ENCODE results near the gene UBE2E2. TPM values are rescaled to one million over a fixed set of nuclear protein-coding genes. Genes with fewer than 3 reads are reported as not detected.

Gene UBE2E2
- total RNA-seq, 1 donor from 2014 or later = 34.0 TPM

DNA sequence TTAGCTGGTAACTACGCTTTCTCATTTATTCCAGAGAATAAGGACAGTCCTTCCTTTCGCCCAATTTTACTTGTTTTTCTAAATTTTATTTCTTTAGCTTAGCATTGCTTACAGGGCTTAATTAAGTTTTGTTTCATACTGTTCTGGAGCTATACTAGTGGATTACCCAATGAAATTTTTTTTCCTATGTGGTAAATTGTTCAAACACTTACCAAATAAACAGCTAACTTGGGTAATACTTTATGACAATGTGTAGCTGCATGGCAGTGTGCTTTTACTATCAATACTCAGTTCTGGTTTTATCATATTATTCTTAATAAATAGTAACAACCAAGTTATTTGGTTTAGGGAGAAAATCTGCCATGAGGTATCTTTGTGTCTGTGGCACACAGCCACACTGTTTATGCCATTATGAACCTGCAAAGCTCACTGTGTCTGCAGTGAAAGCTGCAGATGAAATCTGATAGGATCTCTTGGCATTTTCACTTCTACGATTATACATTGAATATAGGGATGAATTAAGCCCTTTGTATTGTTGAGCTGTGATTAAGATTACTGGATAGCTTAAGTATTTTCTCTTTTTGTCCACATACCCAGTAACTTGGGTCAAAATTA is 37.2 kb downstream of the UBE2E2 start:
- DNase-seq (ENCODE audit: low read depth) = no peak

GRCh38 chr3:23241256-23241655 is 38.1 kb downstream of the UBE2E2 start:
- no peak for DNase-seq (ENCODE audit: low read depth)

- no peak for DNase-seq (ENCODE audit: low read depth)
These were observed 39.0 kb downstream of the UBE2E2 start for GRCh38 chr3:23242106-23242505.

- no peak for DNase-seq (ENCODE audit: low read depth)
These were observed 41.4 kb downstream of the UBE2E2 start for GRCh38 chr3:23244324-23245041.

DNA sequence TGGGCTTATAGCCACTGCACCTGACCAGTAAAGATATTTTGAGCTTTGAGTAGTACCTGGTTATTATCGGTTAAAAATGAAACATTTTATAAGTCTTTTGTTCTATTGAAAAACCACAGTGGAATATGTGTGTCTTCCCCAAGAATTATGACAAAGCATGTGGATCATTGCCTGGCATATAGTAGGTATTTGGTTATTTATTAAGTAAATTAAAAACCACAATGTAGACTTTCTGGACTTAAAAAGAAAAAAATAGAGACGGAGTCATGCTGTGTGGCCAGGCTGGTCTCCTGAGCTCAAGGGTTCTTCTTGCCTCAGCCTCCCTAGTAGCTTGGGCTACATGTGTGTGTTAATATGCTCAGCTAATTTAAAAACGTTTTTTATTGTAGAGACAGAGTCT is 43.5 kb downstream of the UBE2E2 start:
- peak; percentile 89 for DNase-seq (ENCODE audit: low read depth)

DNA sequence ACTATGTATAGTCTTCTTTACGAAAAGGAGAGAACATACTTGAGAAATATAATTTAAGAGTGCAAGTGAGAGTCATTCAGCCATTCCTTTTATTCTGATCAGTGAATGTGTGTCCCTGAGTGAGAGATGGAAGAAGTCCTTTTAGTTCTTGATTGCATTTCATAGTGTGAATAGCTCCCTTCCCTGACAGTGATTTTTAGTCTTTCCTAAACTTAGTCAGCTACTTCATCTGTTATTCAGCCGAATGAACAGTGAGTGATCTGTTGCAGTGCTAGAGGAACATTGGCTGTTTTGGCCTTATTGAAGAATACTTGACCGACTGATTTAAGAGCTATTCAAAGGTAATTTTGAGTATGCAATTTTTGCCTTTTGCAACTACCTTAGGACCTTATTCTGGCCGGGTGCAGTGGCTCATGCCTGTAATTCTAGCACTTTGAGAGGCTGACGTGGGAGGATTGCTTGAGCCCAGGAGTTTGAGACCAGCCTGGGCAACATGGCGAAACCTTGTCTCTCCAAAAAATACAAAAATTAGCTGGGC is 45.5 kb downstream of the UBE2E2 start:
- DNase-seq (ENCODE audit: low read depth) = no peak

DNA sequence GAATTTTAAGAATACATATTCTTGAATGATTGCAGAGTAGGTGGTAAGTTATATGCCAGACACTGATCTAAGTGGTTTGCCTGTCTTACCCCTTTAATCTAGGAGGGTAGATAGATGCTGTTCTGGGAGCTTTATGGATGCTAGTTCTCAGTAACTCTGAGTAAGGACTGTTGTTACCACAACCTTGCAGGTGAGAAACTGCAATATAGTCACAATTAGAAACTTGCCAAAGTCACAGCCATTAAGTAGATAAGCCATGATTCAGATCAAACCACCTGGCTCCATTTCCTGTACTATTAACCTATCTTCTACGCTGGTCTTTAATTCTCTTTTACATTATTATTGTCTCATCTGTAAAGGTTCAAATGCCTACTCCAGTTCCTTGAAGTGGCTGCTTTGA is 46.8 kb downstream of the UBE2E2 start:
- no peak for DNase-seq (ENCODE audit: low read depth)

- DNase-seq (ENCODE audit: low read depth) = no peak
These were observed 49.0 kb downstream of the UBE2E2 start for GRCh38 chr3:23252122-23252521.

GRCh38 chr3:23253214-23253613 is 50.1 kb downstream of the UBE2E2 start:
- DNase-seq (ENCODE audit: low read depth) = no peak

DNA sequence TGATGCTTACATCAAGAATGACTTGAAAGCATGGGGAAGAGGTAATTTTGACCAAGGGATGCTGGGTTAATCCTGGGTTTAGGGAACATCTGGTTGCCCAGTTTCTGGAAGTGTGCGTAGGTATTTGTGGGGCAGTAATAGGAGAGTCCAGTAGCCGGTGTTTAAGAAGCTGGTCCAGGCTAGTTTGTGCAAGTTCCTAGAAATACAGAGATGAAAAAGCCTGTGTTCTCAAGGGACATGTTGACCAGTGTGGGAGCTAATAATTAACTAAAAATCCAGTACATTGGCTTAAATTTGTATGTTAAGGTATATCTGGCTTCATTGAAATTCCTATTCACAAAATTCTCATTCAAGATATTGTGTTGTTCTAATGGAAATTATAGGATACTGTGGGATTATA is 51.2 kb downstream of the UBE2E2 start:
- DNase-seq (ENCODE audit: low read depth) = peak; percentile 82

- no peak for DNase-seq (ENCODE audit: low read depth)
These were observed 51.7 kb downstream of the UBE2E2 start for GRCh38 chr3:23254835-23255234.

GRCh38 chr3:23256741-23257435 is 53.8 kb downstream of the UBE2E2 start:
- no peak for DNase-seq (ENCODE audit: low read depth)

DNA sequence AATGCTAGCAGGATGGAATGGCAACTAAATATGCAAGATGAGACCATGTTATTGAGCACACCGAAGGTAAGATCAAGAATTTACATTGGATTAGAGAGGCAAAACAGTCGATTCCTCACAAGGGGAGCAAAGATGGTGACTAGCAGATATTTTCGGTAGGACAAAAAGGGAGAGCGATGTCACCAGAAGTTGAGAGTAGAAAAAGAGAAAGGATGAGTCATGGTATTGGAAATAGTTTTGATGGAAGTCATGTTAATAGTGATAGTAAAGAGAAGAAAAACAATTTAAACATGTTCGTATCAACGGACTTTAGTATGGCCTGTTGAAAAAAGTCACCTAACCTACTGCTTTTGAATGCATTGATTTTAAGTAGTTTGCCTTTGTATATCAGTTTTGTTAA is 55.0 kb downstream of the UBE2E2 start:
- no peak for DNase-seq (ENCODE audit: low read depth)

DNA sequence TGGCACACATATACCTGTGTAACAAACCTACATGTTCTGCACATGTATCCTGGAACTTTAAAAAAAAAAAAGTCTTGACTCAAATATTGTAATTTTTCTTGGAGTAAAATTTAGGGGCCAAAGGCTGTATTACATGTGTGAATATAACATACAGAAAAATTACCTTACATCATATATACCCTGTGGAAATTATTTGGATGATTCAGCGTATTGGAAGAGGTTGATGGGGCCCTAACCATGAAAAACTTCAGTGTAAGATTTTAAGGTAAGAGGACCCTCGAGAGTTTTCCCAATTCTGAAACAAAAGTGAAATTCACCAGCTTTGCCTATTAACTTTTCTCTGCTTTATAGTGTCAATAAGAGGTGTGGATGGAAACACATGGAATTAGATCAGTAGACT is 56.4 kb downstream of the UBE2E2 start:
- no peak for DNase-seq (ENCODE audit: low read depth)

DNA sequence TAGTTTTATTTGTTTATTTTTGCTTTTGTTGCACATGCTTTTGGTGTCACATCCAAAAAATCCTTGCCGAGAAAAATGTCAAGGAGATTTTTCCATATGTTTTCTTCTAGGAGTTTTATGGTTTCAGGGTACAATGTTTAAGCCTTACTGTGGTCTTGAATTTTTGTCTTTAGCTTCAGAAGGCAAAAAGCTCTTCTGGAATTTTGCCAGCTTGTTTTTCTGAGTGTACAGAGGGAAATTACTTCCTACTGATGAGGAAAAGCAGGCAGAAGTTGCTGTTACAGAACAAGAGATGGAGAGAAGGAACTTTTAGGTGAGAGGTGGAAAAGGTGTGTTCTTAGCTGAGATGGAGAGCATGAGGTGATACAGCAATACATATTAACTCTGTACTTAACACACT is 59.6 kb downstream of the UBE2E2 start:
- DNase-seq (ENCODE audit: low read depth) = no peak

GRCh38 chr3:23263796-23264195 is 60.7 kb downstream of the UBE2E2 start:
- no peak for DNase-seq (ENCODE audit: low read depth)

DNA sequence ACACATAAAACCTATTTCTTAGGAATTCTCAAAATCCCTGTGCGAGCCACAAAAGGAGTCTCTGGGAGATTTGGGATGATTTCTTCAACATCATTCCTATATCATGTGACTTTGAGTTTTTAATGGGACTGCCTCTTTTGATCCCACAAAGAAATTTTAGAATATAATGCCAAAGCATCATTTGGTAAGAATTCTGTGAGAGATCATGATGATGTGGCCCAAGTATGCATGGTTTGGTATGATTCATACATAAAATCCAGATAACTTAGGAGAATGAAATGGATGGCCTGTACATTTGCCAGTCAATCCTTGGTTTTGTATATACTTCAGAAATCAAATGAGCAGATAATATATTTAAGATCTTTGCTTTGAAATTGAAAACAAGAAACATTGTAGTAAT is 61.3 kb downstream of the UBE2E2 start:
- no peak for DNase-seq (ENCODE audit: low read depth)

- DNase-seq (ENCODE audit: low read depth) = no peak
These were observed 67.3 kb downstream of the UBE2E2 start for GRCh38 chr3:23270423-23270822.

GRCh38 chr3:23271876-23272741 is 69.0 kb downstream of the UBE2E2 start:
- no peak for DNase-seq (ENCODE audit: low read depth)

DNA sequence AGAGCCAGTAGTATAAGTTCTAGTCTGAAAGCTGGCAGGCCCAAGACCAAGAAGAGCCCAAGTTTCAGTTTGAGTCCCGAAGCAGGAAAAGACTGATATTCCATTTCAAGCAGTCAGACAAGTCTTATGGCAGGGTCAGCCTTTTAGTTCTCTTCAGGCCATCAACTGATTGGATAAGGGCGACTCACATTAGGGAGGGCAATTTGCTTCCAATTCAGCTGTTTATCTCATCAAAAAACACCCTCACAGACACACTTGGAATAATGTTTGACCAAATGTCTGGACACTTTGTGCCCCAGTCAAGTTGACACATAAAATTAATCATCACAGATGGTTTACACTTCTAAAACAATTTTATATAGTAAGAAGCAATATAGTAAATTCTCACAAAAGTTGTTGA is 69.7 kb downstream of the UBE2E2 start:
- DNase-seq (ENCODE audit: low read depth) = no peak

GRCh38 chr3:23275061-23275460 is 71.9 kb downstream of the UBE2E2 start:
- no peak for DNase-seq (ENCODE audit: low read depth)

DNA sequence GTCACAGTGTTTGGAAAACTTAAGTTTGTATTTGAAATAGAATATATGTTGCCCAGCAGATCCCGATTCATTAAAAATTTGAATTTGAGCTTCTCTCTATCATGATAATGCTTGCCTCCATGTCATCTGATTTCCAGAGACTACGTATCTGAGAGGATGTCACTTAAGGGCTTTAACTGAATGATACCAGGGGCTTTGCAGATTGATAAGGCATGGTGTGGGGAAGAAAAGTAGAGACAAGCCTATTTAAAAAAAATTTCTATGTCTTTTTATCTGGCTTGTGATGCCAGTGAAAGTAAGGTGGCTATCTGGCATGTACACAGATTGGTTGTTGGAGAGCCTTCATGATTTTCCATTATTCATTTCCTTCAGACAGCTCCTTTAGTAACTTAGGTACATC is 72.7 kb downstream of the UBE2E2 start:
- no peak for DNase-seq (ENCODE audit: low read depth)

All from renal cortical epithelial cell (primary cell).